GM23248 (cell line): ENCODE data around the gene NOS1.

Source experiments
- EZH2 ChIP-seq: fragments of 200-600 bp; sonication (generic); IDR thresholded peaks from 2 replicates; pipeline ENCODE4 v1.6.1; 2018; ENCODE audit warnings: antibody characterized with exemption, mild to moderate bottlenecking; ENCODE audit not compliant: insufficient read depth, poor library complexity, severe bottlenecking
- EZH2phosphoT487 ChIP-seq: fragments of 200-600 bp; sonication (generic); IDR thresholded peaks from 2 replicates; pipeline ENCODE4 v1.6.1; 2018; ENCODE audit warnings: antibody characterized with exemption, moderate library complexity, mild to moderate bottlenecking, low read depth; ENCODE audit not compliant: insufficient read depth

DNA sequence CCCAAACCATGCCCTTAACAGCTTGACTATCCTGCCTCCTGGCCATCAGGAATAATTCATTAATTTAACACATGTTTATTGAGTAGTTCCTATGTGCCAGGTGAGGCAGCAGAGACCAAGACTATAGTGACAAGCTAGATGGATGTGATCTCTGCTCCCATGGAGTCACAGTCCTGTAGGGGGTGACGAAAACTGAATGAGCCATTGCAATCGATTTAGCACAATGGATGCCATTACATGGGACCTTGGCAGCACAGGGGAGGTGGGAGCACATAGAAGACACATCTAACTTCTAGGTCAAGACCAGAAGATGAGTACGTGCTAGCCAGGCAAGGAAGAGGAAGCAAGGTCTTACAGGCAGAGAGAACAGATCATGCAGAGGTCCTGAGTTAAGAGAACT, 68.7 kb downstream of the NOS1 start:
- TF ChIP-seq EZH2 (no peak), EZH2phosphoT487 (no peak)
